ENCODE results near the gene TCEAL9.
"Not testable (repeated sequence)": the region's sequence is repeated elsewhere in the genome, so short reads cannot be mapped to it uniquely, and the experiment has no call there.

Gene TCEAL9

DNA sequence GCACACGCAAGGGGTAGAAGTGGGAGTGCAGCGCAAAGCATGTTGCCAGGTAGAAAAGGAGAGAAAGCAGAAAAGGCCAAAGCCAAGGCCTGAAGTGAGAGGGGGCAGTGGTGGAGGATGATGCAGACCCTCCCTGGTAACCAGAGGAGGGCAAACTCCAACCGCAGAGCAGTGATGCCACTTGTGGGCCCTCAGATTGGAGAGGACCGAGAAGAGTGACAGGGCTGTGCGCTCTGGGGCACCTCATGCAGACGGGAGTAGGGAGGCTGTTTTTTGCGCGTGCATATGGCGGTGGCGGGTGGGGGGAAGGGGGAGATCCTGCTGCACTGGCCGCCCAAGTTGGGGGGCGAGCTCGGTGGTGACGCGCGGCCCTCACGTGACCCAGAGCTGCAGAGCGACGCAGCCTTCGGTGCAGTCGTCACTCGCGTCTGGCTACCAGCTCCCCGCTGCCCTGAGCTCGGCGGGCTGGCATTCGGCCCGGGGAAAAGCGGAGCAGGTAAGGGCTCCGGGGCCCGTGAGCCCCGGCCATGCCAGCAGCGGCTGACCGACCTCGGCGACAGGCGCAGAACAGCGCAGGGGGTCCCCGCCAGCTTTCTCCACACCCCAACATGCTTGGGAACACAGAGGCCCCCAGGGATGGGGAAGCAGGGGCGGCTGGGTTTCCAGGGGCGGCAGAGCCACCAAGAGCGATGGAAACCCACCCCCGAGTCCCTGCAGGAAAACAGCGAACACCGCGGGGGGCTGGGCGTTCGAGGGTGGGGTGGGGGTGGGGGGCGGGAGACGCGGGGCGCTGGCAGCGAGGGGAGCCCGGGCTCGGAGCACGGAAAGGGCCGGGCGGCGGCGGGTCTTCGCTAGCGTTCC is 20.0 kb downstream of the TCEAL9 start, which contains the start of gene BEX3:
Gene BEX3 (plus strand): TSS at position 421 of the 861 bp plus-strand sequence. CDS start 984 bp downstream, outside the sequence.
- peak; percentile 29 for DNase-seq

DNA sequence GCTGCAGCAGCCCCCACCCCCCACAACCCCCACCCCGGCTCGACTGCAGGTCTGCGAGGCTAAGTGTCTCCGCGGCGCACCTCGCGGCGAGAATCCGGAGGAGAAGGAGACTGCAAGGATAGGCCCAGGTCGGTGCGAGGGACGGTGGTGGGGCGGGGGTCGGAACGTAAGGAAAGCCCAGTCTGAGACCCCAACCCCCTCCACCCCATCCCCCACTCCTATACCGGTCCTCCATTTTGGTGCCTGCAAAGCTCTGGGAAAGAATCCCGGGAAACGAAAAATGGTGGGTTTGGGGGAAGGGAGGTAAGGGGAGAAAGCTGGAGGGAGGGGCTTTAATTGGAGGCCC is 20.6 kb downstream of the TCEAL9 start:
- DNase-seq, result no peak

DNA sequence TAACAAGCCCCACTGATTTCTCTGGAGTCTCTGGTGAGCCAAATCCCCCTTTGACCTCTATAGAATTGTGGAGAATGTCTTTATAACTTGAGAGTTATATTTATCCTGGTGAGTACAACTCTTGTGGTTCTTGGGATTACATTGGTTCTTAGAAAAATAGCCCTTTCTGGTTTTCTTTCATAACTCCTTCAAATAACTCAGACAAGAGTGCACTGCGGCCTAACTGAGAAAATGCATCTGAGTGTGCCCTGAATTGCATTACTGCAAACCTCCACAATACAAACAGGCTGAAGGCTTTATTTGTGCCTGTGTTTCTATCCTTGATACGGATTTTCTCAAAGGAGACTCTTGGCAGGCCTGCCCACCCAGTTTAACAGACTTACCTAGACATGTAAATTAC is 22.7 kb downstream of the TCEAL9 start:
- DNase-seq, result no peak

DNA sequence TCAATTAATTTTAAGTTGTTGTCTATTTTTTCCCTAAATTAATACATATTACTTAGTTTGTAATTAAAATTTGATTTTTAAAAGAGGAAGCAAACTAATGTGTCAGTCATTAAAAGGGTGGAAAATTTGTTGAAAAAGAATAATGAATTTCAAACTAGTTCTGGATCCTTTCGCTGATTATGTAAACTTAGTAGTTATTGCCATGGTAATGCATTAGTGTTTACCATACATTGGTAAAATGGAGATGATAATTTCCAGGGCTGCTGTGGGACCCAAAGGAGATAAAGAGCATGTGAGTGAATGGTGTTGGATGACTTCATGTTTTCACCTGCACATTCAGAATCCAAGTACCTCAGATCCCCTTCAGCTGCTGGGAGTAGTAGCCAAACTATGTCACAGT is 26.6 kb downstream of the TCEAL9 start:
- no peak for DNase-seq

DNA sequence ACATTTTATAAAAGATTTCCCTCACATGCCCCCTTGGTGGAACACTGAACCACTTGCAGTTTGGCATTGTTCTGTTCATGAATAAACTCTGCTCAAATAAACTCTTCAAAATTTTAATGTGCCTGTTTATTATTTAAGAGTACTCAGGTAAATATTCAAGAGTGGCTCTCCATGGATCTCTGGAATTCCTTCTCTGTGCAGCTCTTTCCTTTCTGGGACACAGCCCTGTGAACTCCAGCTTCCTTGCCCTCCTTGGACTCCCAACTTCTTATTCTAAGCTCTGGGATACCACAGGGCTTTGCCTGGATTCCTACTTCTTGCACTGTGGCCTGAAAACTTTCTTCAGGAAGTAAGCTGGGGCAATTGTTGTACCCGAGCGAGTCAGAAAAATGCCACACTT is 28.4 kb downstream of the TCEAL9 start:
- DNase-seq, result no peak

DNA sequence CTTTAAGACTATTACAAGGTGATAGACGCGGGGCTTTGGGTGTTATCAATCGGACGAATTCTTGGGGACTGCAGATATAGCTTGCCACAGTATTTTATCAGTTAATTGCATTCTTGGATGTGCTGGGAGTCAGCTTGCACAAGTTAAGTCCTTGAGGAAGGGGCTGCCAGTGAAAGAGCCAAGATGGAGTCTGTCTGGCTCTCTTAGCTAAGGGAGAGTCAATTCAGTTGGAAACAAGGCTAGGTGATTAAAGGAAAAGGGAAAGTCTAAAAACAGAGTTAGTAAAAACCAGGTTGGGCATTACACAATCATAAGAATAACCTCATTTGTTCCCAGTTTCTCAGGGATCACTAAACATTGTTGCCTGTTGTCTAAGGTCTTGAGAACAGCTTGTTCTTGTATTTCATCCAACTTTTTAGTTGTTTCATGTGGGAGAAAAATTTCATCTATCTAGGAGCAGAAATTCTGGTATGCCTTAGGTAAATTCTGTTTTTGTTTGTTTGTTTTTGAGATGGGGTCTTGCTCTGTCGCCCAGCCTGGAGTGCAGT is 29.1 kb downstream of the TCEAL9 start:
- DNase-seq, result not testable (repeated sequence)

DNA sequence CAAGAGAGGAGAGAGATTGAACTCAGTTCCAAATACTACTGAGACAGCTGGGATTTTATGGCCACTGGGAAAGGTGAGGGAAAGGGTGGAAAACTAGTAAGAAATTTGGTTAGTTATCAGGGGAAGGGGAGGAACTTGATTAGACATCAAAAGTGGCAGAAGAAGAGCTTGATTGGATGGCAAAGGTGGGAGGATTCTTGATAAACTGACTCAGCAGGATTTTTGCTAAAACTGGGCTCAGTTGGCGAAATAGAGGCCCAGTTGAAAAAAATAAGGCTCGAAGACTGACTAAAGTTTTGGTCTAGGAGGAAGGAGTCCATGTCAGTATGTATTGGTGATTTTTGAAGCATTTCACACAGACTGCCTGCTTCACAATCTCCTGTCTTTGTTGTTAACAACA is 30.0 kb downstream of the TCEAL9 start:
- DNase-seq, result no peak

DNA sequence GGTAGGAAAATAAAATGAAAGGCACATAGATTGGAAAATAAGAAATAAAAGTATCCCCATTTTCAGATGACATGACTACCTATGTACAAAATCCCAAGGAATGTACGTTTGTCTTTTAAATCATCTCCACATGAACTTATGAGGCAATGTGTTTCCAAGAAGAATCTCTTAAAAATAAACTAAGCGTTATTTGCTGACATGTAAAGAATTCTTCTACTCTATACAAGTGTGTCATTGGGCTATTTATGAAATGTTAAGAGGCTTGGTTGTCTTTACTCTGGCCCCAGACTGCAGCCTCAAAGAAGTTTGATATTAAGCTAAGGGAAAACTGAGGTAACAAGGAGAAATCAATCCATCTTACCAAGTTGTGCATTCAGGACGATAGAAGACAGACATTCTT is 37.2 kb downstream of the TCEAL9 start:
- DNase-seq, result no peak

DNA sequence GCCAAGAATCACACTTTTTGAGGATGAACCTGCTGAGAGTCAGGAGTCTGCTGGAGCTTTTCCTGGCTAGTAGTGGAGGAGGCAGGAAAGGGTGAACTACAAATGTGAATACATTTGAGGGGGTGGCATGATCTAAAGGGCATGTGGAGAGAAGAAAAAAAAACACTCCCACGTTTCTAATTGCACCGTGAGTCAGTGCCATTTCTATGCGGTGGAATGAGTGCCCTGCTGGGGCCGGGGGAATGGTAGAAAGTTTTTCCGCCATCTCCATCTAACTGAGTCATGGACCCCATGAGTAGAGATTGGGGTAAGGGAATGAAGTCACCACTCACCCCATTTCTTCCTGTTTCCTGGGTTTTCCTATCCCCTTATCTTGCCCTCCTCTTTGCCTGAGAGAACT is 39.9 kb downstream of the TCEAL9 start:
- no peak for DNase-seq

DNA sequence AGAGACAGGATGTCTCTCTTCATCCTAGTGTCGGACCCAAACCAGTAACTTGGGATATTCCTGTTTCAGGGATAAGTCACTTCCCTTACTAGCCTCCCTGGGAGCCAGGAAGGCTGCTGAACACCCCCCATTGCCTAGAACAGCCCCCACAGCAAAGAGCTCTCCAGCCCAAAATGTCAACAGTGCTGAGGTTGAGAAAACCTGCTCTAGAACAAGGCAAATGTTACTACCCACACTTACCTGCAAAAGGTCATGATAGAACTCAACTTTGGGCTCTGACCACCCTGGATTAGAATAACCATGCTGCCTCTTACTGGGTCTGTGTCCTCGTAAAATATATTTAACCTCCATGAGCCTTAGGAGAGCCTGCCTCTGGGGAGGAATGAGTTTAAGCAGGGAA is 40.4 kb downstream of the TCEAL9 start:
- DNase-seq, result no peak

DNA sequence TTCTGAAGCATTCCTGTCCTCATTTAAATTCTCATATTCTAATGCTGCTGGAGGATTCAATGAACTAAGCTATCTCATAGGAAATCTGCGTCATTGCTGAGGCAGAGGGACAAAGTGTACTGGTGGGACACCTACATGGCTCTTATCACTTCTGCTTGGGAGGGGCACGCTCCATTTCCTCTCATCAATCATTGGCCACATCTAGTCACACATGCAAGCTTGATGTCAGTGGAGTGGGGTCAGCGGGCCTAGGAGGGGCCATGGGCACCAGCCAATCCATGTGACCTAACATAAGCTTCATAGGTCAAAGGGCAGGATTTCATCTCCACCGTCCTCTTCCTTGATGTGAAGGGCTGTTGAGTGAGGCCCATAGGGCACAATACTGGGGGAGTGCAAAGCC is 41.4 kb downstream of the TCEAL9 start:
- DNase-seq, result no peak

DNA sequence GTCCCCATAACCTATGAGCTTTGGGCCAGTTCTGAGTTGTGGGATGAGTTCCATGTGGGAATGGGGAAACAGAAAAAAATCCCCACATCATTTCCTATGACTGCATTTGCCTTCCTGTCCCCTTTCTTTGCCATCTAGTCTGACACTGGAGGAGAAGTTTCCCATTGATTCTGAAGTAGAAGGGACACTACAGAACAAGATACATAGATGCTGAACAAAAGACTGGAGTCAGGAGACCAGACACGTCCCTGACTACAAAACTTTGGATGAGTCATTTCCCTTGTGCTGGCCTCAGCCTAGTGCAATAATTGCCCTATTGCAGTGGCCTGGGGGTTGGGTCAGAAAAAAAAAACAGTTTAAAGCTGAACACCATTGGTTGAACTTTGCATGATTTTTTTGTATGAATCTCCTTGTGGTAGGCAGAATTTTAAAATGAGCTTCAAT is 42.1 kb downstream of the TCEAL9 start:
- no peak for DNase-seq

DNA sequence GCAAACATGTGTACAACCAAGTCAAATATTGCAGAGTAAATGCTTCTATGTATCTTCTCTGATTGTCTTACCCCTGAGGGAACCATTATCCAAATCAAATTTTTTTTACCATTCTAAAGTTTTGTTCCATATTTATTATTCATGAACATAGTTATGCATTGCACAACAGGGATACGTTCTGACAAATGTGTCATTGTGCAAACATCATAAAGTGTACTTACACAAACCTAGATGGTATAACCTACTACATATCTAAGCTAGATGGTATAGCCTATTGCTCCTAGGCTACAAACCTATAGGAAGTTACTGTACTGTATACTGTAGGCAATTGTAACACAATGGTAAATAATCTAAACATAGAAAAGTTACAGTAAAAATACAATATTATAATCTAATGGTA is 43.4 kb downstream of the TCEAL9 start:
- no peak for DNase-seq

DNA sequence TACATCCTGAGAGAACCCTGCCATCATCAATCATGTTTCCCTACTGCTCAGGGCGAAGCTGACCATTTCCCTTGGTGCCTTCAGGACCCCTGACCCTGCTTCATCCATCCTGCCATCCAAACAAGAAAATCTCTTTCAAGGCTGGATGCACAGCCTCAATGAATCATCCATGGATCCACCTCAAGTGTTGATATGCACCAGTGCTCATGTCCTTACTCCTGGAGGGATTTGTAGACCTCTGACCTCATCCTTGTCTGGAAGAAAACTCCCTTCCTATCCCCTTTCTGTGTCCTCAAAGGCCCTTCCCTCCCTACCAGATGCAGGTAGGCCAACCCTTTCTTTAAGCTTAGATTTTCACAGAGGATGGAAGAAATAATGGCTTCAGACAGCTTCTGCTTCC is 44.6 kb downstream of the TCEAL9 start:
- no peak for DNase-seq

DNA sequence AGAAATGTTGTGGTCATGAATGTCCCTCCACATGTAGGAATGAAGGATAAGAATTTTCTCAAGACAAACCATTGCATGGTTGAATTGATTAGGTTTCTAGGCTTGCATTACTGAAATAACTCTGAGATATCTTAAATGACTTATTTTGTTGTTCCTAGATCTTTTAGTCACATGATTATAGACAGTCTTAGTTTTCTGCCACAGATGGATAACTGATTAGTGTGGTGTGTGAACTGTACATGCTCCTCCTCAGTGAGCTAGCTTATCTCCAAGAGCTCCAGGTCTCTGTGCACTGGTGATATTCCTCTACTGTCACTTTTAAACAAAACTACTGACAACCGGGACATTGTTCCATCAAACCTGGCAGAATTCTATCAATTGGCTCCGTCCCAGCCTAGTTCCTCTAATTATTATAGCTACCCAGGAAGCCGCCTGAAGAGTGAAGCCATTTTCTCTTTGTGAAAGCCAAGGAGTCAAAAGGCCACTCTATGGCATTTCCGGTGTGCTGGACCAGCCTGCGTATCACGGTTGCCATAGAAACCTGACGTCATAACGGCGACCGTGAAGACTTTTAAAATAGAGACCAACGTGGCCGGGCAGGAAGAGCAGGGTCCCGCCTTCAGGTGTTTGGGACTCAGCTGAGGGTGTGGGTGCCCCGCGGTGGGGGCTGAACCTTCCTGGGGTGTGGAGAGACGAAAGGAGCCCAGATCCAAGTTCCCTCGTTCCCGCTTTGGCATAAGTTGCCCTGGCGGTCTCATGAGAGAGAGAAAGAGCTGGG is 48.1 kb downstream of the TCEAL9 start:
- DNase-seq, result peak; percentile 6

DNA sequence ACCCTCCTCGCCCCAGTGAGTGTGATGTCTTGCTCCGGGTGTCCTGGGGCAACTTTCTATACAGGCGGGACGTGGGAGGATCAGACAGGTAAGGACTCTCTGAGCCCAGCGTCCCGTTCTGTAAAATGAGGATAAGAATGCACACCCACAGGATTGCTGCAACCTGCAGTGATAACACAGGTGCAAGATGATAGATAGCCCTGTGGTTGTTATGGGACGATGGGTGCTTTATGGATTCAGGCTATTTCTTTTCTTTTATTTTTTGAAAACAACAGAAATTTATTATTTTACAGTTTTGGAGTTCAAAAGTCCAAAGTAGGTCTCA is 48.7 kb downstream of the TCEAL9 start:
- no peak for DNase-seq

DNA sequence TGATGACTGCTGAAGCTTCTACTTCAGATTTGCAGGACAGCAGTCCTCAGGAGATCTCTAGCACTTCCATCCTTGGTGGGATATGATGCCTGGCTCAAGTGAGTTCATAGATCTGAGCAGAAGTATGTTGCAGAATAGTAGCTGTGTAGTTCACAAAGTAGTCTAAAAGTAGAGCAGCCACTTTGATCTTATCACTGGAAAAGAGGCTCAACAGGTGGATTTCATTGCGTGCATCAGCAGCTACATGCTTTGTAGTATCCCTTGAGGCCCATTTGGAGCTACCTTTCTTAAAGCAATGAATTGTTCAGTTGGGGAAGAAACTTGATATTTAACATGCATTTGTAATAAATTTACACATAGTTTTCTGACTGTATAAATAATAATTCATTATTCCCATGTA is 50.0 kb downstream of the TCEAL9 start:
- DNase-seq, result no peak

DNA sequence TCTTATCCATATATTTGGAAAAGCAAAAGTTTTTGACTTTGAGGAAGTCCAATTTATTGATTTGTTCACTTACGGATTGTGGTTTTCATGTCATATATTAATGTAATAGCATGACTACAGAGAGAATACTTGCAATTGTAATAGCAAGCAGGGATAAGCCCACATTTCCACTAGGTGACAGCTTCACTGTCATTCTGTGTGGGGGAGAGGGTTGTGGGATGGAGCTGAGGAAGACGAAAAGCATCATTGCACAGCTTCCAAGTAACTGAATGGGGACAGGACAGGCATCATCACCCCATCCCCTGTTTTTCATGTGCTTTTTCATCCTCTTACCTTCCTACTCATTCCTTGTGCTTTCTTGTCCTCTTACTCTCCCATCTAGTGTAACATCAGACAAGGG is 51.5 kb downstream of the TCEAL9 start:
- no peak for DNase-seq
